Stimulated activated CD8-positive, alpha-beta memory T cell treated with anti-CD3 and anti-CD28 coated beads, Interleukin-7, amount 100 ng/mL, for 48 hours (primary cell): ENCODE results near the gene CHN2.

Experiments
- DNase-seq, 2 donors: peaks; one replicate each; pipeline ENCODE4 v3.0.0-alpha.2; 2020; ENCODE audit warnings: low read depth in 1 of 2; ENCODE audit errors: extremely low read depth in 1 of 2

CHN2 gene

GRCh38 chr7:29483219-29484104 is 288.9 kb downstream of the CHN2 start:
- no peak for DNase-seq

GRCh38 chr7:29484280-29484679 is 289.7 kb downstream of the CHN2 start:
- DNase-seq, result no peak

GRCh38 chr7:29485339-29486190 is 291.0 kb downstream of the CHN2 start:
- no peak for DNase-seq

GRCh38 chr7:29486191-29486700 is 291.7 kb downstream of the CHN2 start:
- DNase-seq, result no peak

- DNase-seq, result no peak
Observed at GRCh38 chr7:29487424-29487823, 292.8 kb downstream of the CHN2 start.

GRCh38 chr7:29488203-29488970 is 293.8 kb downstream of the CHN2 start:
- no peak for DNase-seq

GRCh38 chr7:29488977-29489376 is 294.4 kb downstream of the CHN2 start:
- DNase-seq, result no peak

- no peak for DNase-seq
Observed at GRCh38 chr7:29490094-29490607, 295.6 kb downstream of the CHN2 start.

GRCh38 chr7:29494350-29494749 is 299.8 kb downstream of the CHN2 start:
- DNase-seq, result no peak

GRCh38 chr7:29495653-29496052 is 301.1 kb downstream of the CHN2 start:
- no peak for DNase-seq

- DNase-seq, result no peak
Observed at GRCh38 chr7:29496355-29497020, 301.9 kb downstream of the CHN2 start.

- no peak for DNase-seq
Observed at GRCh38 chr7:29499932-29500331, 305.4 kb downstream of the CHN2 start.

- no peak for DNase-seq
Observed at GRCh38 chr7:29500719-29501118, 306.1 kb downstream of the CHN2 start.

- no peak for DNase-seq
Observed at GRCh38 chr7:29502133-29502532, 307.6 kb downstream of the CHN2 start.

GRCh38 chr7:29505931-29506330 is 311.4 kb downstream of the CHN2 start:
- DNase-seq, result no peak

GRCh38 chr7:29508608-29509007 is 314.0 kb downstream of the CHN2 start:
- no peak for DNase-seq

- DNase-seq, result no peak
Observed at GRCh38 chr7:29510028-29510427, 315.5 kb downstream of the CHN2 start.

- DNase-seq, result no peak
Observed at GRCh38 chr7:29511337-29511736, 316.8 kb downstream of the CHN2 start.

- DNase-seq, result no peak
Observed at GRCh38 chr7:29511851-29512250, 317.3 kb downstream of the CHN2 start.

- DNase-seq, result no peak
Observed at GRCh38 chr7:29516491-29516890, 321.9 kb downstream of the CHN2 start.
